Measurements from ENCODE around the gene MAPK10. TPM values are rescaled to one million over a fixed set of nuclear protein-coding genes. Genes with fewer than 3 reads are reported as not detected.

Gene MAPK10
- total RNA-seq, 1 experiment from 2014 or later = 4.7 TPM

- no peak overlapping the region for H3K4me2 ChIP-seq (ENCODE audit: insufficient read depth, insufficient read length, low read length)
- WGBS (ENCODE audit: extremely low coverage, insufficient read length, low lambda C conversion rate) = no CpG with 5 or more reads among the region's 2 CpGs
- peaks cover 0 to under 1% (median 0%) of the 10 kb centered on the region in 3 experiments; a peak in 1 of 7 replicates for H3K36me3 Mint-ChIP-seq (ENCODE audit: insufficient read depth in 1 of 3, low read depth in 3 of 3)
- H3K56ac ChIP-seq (ENCODE audit: insufficient read length, low read depth, low read length) = no peak overlapping the region
- H2BK5ac ChIP-seq (ENCODE audit: insufficient read length, low read length) = no peak overlapping the region
- H2BK15ac ChIP-seq (ENCODE audit: low read depth, low read length) = no peak overlapping the region
- H4K20me1 ChIP-seq (ENCODE audit: control insufficient read depth, insufficient read depth, insufficient read length) = no peaks in the 10 kb centered on the region
- no peak overlapping the region for H3K4me3 Mint-ChIP-seq
- no peak overlapping the region for H2AFZ ChIP-seq (ENCODE audit: low read length)
- H3K27ac ChIP-seq (ENCODE audit: insufficient read length, low read depth, low read length) = no peak overlapping the region
- no peak overlapping the region for H3K23ac ChIP-seq (ENCODE audit: insufficient read length, low read depth, low read length)
- no peak overlapping the region for H4K8ac ChIP-seq (replicated peaks; ENCODE audit: insufficient read length, low read depth, low read length)
- no peak overlapping the region for H3K4ac ChIP-seq (ENCODE audit: low read depth, low read length)
- no peak for TF ChIP-seq CTCF (conservative IDR thresholded peaks at IDR 0.05)
- H3K23me2 ChIP-seq (ENCODE audit: insufficient read length, low read depth, low read length, poor library complexity, severe bottlenecking) = no peaks in the 10 kb centered on the region
- H2BK120ac ChIP-seq (ENCODE audit: low read depth, low read length, poor library complexity, severe bottlenecking) = no peak overlapping the region
- H3K79me1 ChIP-seq (ENCODE audit: insufficient read depth, low read depth, low read length, poor library complexity, severe bottlenecking) = no peaks in the 10 kb centered on the region
- H4K5ac ChIP-seq (ENCODE audit: insufficient read length, low read depth, low read length) = no peak overlapping the region
- no peaks in the 10 kb centered on the region for H3K79me2 ChIP-seq (ENCODE audit: insufficient read depth, low read length)
- no peaks in the 10 kb centered on the region for H3K27me3 ChIP-seq (ENCODE audit: insufficient read depth, low read length)
- H3K14ac ChIP-seq (ENCODE audit: insufficient read depth, low read length) = no peak overlapping the region
- H3K4me1 ChIP-seq (ENCODE audit: insufficient read depth, low read length) = no peaks in the 10 kb centered on the region; the same call in 1 of the 2 replicates
- H3K9me3 Mint-ChIP-seq = peaks cover 0 to 5% of the 10 kb centered on the region in 2 experiments; a peak in 2 of 5 replicates
- H3K18ac ChIP-seq (ENCODE audit: insufficient read length, low read depth, low read length) = no peak overlapping the region
- H3K27ac Mint-ChIP-seq = no peak overlapping the region; a peak in 1 of 7 replicates
- no peak overlapping the region for H3K9ac ChIP-seq (ENCODE audit: extremely low read depth, insufficient read length, low read length)
- no peak overlapping the region for H3T11ph ChIP-seq (ENCODE audit: low read length)
- H2BK12ac ChIP-seq (ENCODE audit: insufficient read length, low read depth, low read length) = no peak overlapping the region
- H3K27me3 Mint-ChIP-seq (ENCODE audit: low read depth) = no peaks in the 10 kb centered on the region
- H2AK5ac ChIP-seq (ENCODE audit: insufficient read length, low read length) = no peak overlapping the region
- no peak overlapping the region for H2BK20ac ChIP-seq (ENCODE audit: low read depth, low read length, poor library complexity, severe bottlenecking)
- H3K9me3 ChIP-seq (ENCODE audit: control insufficient read depth, low read depth, low read length) = no peaks in the 10 kb centered on the region
- no peak overlapping the region for H4K91ac ChIP-seq (ENCODE audit: insufficient read length, low read depth, low read length)
- H3K4me1 Mint-ChIP-seq = peaks cover 3 to 13% of the 10 kb centered on the region in 2 experiments; a peak in 3 of 4 replicates
- DNase-seq = no peak
These were observed 253.4 kb downstream of the MAPK10 start for GRCh38 chr4:86106475-86106874.
